ENCODE data around the gene KCNIP1. TPM values are rescaled to one million over a fixed set of nuclear protein-coding genes. Genes with fewer than 3 reads are reported as not detected.

Gene KCNIP1
- total and polyA plus RNA-seq, 9 of the 15 experiments (the other 6 are each of a cell fraction or from before 2014, with no cell fraction given): not detected

- ATAC-seq (no peak), DNase-seq (ENCODE audit: extremely low read depth in 1 of 4, low spot score in 3 of 4) (no peak), FAIRE-seq (no peak)
- ChIA-PET CTCF (ENCODE audit: low intra/inter-chr PET ratio) (no interaction called here), POLR2A (no interaction called here)
- WGBS (ENCODE audit: insufficient coverage, low coverage, missing lambda C conversion rate): under 1% methylated on average over 7 of the region's 7 CpGs
- Histone ChIP-seq H3K4me3 (no peak overlapping the region), H3K36me3 (ENCODE audit: control insufficient read depth, insufficient read depth, low read length) (no peaks in the 10 kb centered on the region), H3K4me1 (replicated peaks in 1 of 2; ENCODE audit: control insufficient read depth in 2 of 2, insufficient read depth in 2 of 2, low read length in 2 of 2) (no peaks in the 10 kb centered on the region), H3K9ac (ENCODE audit: insufficient read depth in 1 of 2, low read depth in 2 of 2, low read length in 2 of 2) (no peak overlapping the region), H3K9me3 (replicated peaks; ENCODE audit: control insufficient read depth, insufficient read depth, low read depth, low read length) (no peaks in the 10 kb centered on the region), H4K20me1 (replicated peaks; ENCODE audit: control insufficient read depth, insufficient read depth, low read length) (0 out of 2 replicates have a peak, but pooled peaks cover 3% of the 10 kb centered on the region), H3K79me2 (ENCODE audit: control insufficient read depth, insufficient read depth, low read length) (no peaks in the 10 kb centered on the region), H3K9me1 (ENCODE audit: control insufficient read depth, insufficient read depth, low read length) (no peaks in the 10 kb centered on the region), H3K4me2 (ENCODE audit: insufficient read depth, low read length) (no peak overlapping the region), H3K27ac (ENCODE audit: extremely low read depth, low read depth, low read length) (no peak overlapping the region), H2AFZ (ENCODE audit: low read depth, low read length) (no peak overlapping the region), H3K27me3 (ENCODE audit: control insufficient read depth in 2 of 2, insufficient read depth in 2 of 2, low read length in 2 of 2) (peaks cover 2 to 23% of the 10 kb centered on the region in 2 experiments; a peak in 3 of 5 replicates)
- no TSS peak for BruUV-seq (replicated peaks)
- in situ Hi-C loops (cut with MboI): loop anchor here (10.0 kb wide), 1 partner anchor 585 kb away; no protein-coding TSS in a partner anchor
- TF ChIP-seq ZKSCAN8 (CRISPR knock-in tag; IDR thresholded peaks at IDR 0.05) (no peak), BRF2 (IDR thresholded peaks at IDR 0.05; ENCODE audit: borderline replicate concordance, insufficient read depth, insufficient read length) (no peak), SRSF7 (optimal IDR thresholded peaks at IDR 0.05; ENCODE audit: low read depth, low read length) (no peak), ZNF232 (CRISPR knock-in tag; IDR thresholded peaks at IDR 0.05) (no peak), RBM14 (IDR thresholded peaks at IDR 0.05; ENCODE audit: borderline replicate concordance, insufficient read depth, low read depth, low read length) (no peak), ZNF76 (CRISPR knock-in tag; IDR thresholded peaks at IDR 0.05; ENCODE audit: borderline replicate concordance) (no peak), ZNF280B (CRISPR knock-in tag; IDR thresholded peaks at IDR 0.05) (no peak), ERF (CRISPR knock-in tag; IDR thresholded peaks at IDR 0.05) (no peak), ZC3H11A (IDR thresholded peaks at IDR 0.05; ENCODE audit: low read depth, low read length) (no peak)
- intact Hi-C loops (cut with micrococcal nuclease): loop anchor here (10.0 kb wide), 1 partner anchor 415 kb away; no protein-coding TSS in a partner anchor
Measured at GRCh38 chr5:170749911-170750431, 246.2 kb downstream of the KCNIP1 start.
